AG04450 (cell line): Measurements from ENCODE around the gene SORL1. TPM values are rescaled to one million over a fixed set of nuclear protein-coding genes. Genes with fewer than 3 reads are reported as not detected.

Experiments used
- CTCF ChIA-PET: fragments of 300-600, 350-600 bp; formaldehyde crosslinking; extraction: SDS; loops from one replicate; lab custom pipeline; 2022; ENCODE audit warnings: antibody characterized with exemption, inconsistent platforms; lab: Charles Lee
- POLR2A ChIA-PET: fragments of 350-600 bp; formaldehyde crosslinking; extraction: SDS; loops from one replicate; lab custom pipeline; 2021; ENCODE audit warnings: antibody characterized with exemption, inconsistent platforms; lab: Yijun Ruan, JAX
- DNase-seq: peaks from one replicate; pipeline ENCODE4 v3.0.0-alpha.2; 2011; ENCODE audit warnings: low read depth, low spot score
- H3K27ac ChIP-seq: one replicate; pipeline ENCODE4 v1.5.1; 2012; ENCODE audit warnings: low read depth, low read length, control low read depth
- H3K27me3 ChIP-seq: one replicate; pipeline ENCODE4 v1.6.0; 2012; ENCODE audit warnings: low read length; ENCODE audit not compliant: control insufficient read depth, insufficient read depth
- H3K4me3 ChIP-seq: 2 replicates; pipeline ENCODE4 v1.5.1; 2011; ENCODE audit warnings: mild to moderate bottlenecking, low read depth, low read length, control low read depth
- H3K9me3 ChIP-seq: 2 replicates; pipeline ENCODE4 v1.5.1; 2012; ENCODE audit warnings: low read length; ENCODE audit not compliant: control insufficient read depth, insufficient read depth
- CTCF ChIP-seq: IDR thresholded peaks from 2 replicates; pipeline ENCODE4 v1.5.1; 2011; ENCODE audit warnings: low read depth, low read length, control low read depth, inconsistent platforms
- polyA plus RNA-seq: library from polyadenylated mRNA; depleted of rRNA; stranded (reverse); fragments of >200 nt; gene quantifications from 2 replicates; pipeline ENCODE4 v1.2.3, GENCODE V29; 2011

The SORL1 gene
- polyA plus RNA-seq, 1 experiment, result 5.4 TPM

DNA sequence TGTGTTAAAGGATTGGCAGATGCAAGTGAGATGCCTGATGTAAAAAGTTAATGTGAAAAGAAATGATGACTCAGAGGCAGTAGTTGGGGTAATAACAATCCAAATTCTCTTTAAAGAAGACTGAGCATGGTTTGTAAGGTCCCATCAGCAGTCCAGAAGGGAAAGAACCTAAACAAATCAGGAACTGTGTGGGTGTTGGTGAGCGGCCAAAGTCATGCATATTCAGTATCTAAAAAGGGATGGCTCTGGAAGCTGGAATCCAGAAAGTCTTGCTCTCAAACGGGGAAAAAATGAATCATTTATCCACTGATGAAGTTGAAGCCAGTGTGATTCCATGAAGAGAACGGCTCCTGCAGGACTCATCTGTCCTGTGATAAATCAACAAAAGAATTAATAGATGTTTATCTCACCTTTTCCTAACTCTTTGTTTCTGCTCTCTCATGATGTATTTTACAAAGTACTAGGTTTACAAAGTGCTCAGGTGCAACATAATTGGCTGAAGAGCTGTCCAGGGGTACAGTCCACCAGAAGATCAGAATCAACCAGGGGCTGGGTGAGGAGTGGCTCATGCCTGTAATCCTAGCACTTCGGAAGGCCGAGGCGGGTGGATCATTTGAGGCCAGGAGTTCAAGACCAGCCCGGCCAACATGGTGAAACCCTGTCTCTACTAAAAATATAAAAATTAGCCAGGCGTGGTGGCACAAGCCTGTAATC is 21.1 kb downstream of the SORL1 start:
- Histone ChIP-seq H3K9me3 (no peaks in the 10 kb centered on the region), H3K4me3 (no peak overlapping the region), H3K27ac (no peak overlapping the region), H3K27me3 (no peaks in the 10 kb centered on the region)
- POLR2A ChIA-PET, result no interaction called here
- CTCF ChIA-PET, result no interaction called here
- no peak for TF ChIP-seq CTCF
- DNase-seq, result peak; percentile 24

GRCh38 chr11:121474680-121475079 is 22.6 kb downstream of the SORL1 start:
- Histone ChIP-seq H3K27ac (no peak overlapping the region), H3K4me3 (no peak overlapping the region), H3K27me3 (peaks cover 1% of the 10 kb centered on the region), H3K9me3 (no peaks in the 10 kb centered on the region)
- ChIA-PET POLR2A (no interaction called here), CTCF (no interaction called here)
- no peak for DNase-seq
- no peak for TF ChIP-seq CTCF

DNA sequence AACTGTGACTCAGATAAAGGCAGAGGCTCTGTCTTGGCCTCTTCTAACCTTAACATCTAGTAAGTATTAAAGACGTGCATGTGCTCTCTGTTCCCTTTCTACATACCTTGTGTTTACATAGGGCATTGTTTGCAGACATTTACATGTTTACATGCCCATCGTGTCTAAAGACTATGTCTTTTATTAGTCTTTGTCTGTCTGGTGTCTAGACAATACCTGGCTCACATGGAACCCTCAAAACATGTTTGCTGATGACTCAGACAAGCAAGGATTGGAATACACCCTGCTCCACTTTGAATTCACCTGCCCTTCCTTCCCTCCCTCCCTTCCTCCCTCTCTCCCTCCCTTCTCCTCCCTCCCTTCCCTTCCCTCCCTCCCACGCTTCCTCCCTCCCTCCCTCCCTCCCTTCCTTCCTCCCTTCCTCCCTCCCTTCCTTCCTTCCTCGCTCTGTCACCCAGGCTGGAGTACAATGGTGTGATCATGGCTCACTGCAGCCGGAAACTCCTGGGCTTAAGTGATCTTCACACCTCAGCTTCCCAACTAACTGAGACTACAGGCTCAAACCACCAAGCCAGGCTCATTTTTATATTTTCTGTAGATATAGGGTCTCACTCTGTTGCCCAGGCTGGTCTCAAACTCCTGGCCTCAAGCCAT is 24.4 kb downstream of the SORL1 start:
- no peak for TF ChIP-seq CTCF
- Histone ChIP-seq H3K4me3 (no peak overlapping the region), H3K27me3 (peaks cover 5% of the 10 kb centered on the region), H3K27ac (no peak overlapping the region), H3K9me3 (no peaks in the 10 kb centered on the region)
- CTCF ChIA-PET, result no interaction called here
- POLR2A ChIA-PET, result no interaction called here
- DNase-seq, result no peak

- CTCF ChIA-PET, result interaction anchor here (0.7 kb wide), 1 partner anchor 330 kb away, joined by 4 read pairs; no protein-coding TSS in a partner anchor
- TF ChIP-seq CTCF, result no peak
- POLR2A ChIA-PET, result no interaction called here
- Histone ChIP-seq H3K27ac (no peak overlapping the region), H3K4me3 (no peak overlapping the region), H3K9me3 (no peaks in the 10 kb centered on the region), H3K27me3 (peaks cover 7% of the 10 kb centered on the region)
- DNase-seq, result no peak
These were observed 26.2 kb downstream of the SORL1 start for GRCh38 chr11:121478226-121478894.
